ENCODE data around the gene NOL9.

Gene NOL9

GRCh38 chr1:6554031-6554906 is at the start of gene NOL9:
Gene NOL9, minus strand, starts transcription at chr1:6554513. Its CDS starts 11 bp downstream, at chr1:6554502.
- peak; percentile 61 for DNase-seq (ENCODE audit: insufficient read length, low spot score)
- no peak for FAIRE-seq
- TF ChIP-seq CTCF (IDR thresholded peaks at IDR 0.05; ENCODE audit: insufficient read depth, missing control alignments) = peak; percentile 81

GRCh38 chr1:6603238-6603914 is 49.1 kb upstream of the NOL9 start:
- FAIRE-seq (no peak), DNase-seq (ENCODE audit: insufficient read length, low spot score) (no peak)
- no peak for TF ChIP-seq CTCF (IDR thresholded peaks at IDR 0.05; ENCODE audit: insufficient read depth, missing control alignments)

GRCh38 chr1:6602669-6603237 is 48.4 kb upstream of the NOL9 start, which contains the start of gene KLHL21:
Gene KLHL21, minus strand, starts transcription at chr1:6602869. Its CDS starts 52 bp downstream, at chr1:6602817.
- no peak for TF ChIP-seq CTCF (IDR thresholded peaks at IDR 0.05; ENCODE audit: insufficient read depth, missing control alignments)
- DNase-seq (ENCODE audit: insufficient read length, low spot score) = peak; percentile 59
- FAIRE-seq = no peak

GRCh38 chr1:6601923-6602668 is 47.8 kb upstream of the NOL9 start:
- DNase-seq (ENCODE audit: insufficient read length, low spot score) = no peak

GRCh38 chr1:6601049-6601922 is 47.0 kb upstream of the NOL9 start:
- FAIRE-seq = no peak
- TF ChIP-seq CTCF (IDR thresholded peaks at IDR 0.05; ENCODE audit: insufficient read depth, missing control alignments) = no peak
- no peak for DNase-seq (ENCODE audit: insufficient read length, low spot score)

More at GRCh38 chr1:6601923-6602668, 47.8 kb upstream of the NOL9 start:
- FAIRE-seq = no peak
- TF ChIP-seq CTCF (IDR thresholded peaks at IDR 0.05; ENCODE audit: insufficient read depth, missing control alignments) = no peak
